GM12873 (cell line): ENCODE data around the gene AMBN.
A peak's percentile ranks its signal among the peaks of the same experiment; 100 is the strongest.

Experiments used
- CTCF ChIP-seq: IDR thresholded peaks from 2 replicates; pipeline ENCODE4 v1.5.1; 2012; ENCODE audit warnings: low read depth, mild to moderate bottlenecking, moderate library complexity, low read length, control low read depth; ENCODE audit not compliant: insufficient read depth; ENCODE audit errors: missing control alignments

Gene AMBN

GRCh38 chr4:70594196-70594595, 2.1 kb downstream of the AMBN start:
- no peak for TF ChIP-seq CTCF

- no peak for TF ChIP-seq CTCF
Measured at GRCh38 chr4:70600305-70600704, 8.2 kb downstream of the AMBN start.

- no peak for TF ChIP-seq CTCF
Measured at GRCh38 chr4:70600977-70601376, 8.9 kb downstream of the AMBN start.

GRCh38 chr4:70601422-70602039, 9.5 kb downstream of the AMBN start:
- peak; percentile 91 for TF ChIP-seq CTCF

- TF ChIP-seq CTCF, result no peak
Measured at GRCh38 chr4:70603856-70604255, 11.8 kb downstream of the AMBN start.

GRCh38 chr4:70606459-70606858, 14.4 kb downstream of the AMBN start:
- TF ChIP-seq CTCF, result no peak

- TF ChIP-seq CTCF, result no peak
Measured at GRCh38 chr4:70607334-70607853, 15.3 kb downstream of the AMBN start.
